NCI-H345 (cell line): Measurements from ENCODE around the gene STH.
A peak's percentile ranks its signal among the peaks of the same experiment; 100 is the strongest.
"Not testable (repeated sequence)": the region's sequence is repeated elsewhere in the genome, so short reads cannot be mapped to it uniquely, and the experiment has no call there.

Source experiments
- DNase-seq: peaks from one replicate; lab custom pipeline; 2025; lab: John Stamatoyannopoulos, UW

The STH gene, protein sequence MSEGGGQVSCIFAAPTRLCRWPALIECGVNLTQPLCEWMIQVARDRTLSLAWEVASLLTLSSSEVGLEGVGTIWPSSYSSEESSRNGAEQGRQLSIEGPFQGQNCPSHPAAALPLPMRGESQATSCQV

DNA sequence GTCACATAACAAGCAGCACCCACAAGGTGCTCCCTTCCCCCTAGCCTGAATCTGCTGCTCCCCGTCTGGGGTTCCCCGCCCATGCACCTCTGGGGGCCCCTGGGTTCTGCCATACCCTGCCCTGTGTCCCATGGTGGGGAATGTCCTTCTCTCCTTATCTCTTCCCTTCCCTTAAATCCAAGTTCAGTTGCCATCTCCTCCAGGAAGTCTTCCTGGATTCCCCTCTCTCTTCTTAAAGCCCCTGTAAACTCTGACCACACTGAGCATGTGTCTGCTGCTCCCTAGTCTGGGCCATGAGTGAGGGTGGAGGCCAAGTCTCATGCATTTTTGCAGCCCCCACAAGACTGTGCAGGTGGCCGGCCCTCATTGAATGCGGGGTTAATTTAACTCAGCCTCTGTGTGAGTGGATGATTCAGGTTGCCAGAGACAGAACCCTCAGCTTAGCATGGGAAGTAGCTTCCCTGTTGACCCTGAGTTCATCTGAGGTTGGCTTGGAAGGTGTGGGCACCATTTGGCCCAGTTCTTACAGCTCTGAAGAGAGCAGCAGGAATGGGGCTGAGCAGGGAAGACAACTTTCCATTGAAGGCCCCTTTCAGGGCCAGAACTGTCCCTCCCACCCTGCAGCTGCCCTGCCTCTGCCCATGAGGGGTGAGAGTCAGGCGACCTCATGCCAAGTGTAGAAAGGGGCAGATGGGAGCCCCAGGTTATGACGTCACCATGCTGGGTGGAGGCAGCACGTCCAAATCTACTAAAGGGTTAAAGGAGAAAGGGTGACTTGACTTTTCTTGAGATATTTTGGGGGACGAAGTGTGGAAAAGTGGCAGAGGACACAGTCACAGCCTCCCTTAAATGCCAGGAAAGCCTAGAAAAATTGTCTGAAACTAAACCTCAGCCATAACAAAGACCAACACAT lies at the start of gene STH:
Gene STH (plus strand): TSS at position 264 of the 913 bp plus-strand sequence. CDS start 30 bp downstream, at position 294.
- no peak for DNase-seq

DNA sequence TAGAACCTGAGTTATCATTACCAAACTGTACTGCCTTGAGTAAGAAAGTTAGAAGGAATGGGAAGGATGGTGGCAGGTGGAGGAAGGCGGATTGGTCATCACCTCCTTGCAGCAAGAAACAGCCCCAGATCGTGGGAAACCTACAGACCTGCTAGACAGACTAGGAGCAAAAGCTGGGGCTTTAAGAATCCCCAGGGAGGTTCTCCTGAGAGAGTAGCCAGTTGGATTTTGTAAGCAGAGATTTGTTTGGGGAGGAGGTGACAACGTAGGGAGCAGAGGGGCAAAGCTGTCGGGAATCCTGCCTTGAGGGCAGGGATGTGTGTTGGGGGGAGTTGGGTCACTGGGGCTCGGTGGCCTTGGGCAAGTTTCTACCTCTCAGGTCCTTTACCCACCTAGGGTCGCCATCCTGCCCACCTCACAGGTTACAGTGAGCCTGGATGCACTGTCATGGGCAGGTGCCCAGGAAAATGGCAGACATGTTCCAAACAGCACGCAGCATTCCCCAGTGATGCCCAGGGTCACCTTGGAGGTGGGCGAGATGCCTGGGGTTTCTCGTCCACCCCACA lies 49.2 kb upstream of the STH start:
- DNase-seq = no peak

DNA sequence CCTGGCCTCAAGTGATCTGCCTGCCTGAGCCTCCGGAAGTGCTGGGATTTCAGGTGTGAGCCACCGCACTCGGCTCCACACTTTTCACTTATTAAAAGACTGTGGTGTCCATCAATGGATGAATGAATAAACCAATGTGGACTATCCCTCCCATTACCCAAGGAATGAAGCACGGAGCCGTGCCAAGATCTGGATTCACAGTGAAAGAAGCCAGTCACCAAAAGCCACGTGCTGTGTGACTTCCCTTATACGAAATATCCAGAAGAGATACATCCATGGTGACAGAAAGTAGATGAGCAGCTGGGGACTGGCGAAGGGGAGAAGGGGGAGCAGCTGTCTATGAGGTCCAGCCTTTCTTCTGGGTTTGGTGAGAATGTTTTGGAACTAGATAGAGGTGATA lies 48.2 kb upstream of the STH start:
- no peak for DNase-seq

DNA sequence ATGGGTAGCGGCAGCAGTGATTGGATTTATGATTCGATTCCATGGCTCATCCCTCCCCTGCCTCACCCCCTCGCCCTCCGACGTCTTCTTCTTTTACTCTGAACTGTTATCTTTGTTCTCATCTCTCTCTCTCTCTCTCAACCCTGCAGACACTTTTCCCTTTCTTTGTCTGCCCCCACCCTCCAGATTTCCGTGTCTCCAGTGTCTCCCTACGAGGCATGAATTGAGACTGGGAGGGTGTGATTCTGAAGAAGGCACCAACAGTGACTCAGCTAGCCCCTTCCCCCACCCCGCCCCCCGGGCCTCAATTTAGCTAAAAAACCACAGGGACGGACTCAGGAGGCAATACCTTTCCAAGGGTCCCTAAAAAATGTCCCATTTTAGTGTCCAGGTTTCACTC lies 47.6 kb upstream of the STH start:
- DNase-seq = no peak

DNA sequence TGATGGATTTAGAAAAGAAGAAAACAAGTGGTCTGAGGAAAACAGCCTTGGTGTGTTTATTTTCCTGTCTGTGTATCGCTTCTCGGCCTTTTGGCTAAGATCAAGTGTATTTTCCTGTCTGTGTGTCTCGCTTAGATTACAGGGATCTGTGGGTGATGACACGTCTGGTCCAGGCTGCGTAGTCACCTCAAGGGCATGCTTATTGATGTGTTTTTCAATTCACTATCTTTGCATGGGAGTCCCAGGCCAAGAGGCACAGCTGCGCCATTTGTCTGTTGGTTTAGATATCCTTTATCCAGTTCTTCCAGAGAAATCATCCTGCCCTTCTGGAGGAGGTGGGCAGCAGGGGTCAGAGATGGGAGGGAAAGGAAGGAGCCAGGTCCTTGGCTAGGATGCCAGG lies 47.1 kb upstream of the STH start:
- no peak for DNase-seq

DNA sequence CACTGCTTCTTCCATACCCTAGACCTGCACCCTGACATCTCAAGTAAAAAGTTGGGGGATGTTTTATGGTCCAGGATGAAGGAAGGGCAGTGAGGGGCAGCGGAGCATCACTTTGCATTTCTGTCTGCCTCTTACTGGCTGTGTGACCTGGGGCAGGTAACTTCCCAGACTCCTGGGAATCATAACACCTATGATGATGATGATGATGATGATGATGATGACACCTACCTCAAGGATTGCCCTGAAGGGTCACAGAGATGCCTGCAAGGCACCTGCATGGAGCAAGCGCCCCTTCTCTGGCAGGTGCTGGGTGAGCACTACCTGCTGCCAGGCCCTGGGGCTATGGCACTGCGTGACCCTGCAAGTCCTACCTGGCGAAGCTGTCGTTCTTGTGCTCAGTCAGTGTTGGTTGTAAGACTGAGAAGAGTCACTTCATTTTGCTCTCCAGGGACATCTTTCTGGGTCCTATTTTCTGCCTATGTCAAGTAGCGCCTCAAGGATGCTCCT lies 46.2 kb upstream of the STH start:
- DNase-seq = no peak

DNA sequence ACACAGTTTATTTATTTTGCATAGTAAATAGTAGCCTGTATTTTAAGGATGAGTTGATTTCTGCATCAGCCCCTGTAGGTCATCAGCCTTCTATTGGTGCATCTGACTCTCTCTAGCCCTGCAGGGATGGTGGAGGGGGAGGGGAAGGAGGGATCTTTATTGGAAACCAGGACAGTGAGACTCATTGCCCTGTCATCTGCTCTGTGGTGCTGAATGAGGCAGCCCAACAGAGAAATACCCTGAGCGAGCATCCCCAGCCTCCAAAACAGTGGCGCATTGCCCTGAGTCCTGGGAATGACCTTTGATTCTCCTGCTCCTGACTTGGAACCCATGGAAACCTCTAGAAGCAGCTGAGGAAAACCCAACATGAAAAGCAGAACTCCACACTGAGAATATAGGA lies 45.5 kb upstream of the STH start:
- no peak for DNase-seq

DNA sequence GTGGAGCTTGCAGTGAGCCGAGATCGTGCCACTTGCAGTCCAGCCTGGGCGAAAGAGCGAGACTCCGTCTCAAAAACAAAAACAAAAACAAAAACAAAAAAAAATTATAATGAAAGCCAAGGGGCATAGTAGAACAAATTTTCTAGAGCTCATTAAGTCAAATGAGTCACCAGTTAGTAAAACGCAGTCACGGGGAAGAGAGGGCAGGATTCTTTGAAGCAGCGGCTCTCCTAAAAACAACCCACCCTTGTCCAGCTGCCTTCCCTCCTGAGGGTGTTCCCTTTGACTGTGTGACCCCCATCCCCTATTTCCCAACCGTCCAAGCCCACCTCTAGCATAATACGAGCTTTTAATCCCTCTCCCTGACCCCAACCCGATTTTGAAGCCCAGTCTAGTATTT lies 44.1 kb upstream of the STH start:
- DNase-seq = no peak

DNA sequence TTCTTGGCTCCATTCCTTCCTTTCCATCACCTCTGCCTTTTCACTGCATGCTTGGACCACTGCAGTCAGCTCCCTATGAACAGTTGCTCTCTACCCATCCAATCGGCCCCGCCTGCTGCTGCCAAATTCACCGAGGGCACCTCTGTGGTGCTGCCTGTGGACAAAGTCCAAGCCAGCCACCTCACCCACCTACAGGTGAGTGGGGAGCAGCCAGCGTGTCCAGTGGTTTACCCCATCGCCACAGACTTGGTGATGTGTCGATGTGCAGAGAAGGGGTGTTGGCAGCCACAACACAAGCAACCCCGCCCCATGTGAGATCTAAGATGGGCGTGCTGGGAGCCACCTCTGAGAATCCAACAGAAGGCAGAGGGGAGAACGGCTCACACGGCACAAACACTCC lies 43.7 kb upstream of the STH start:
- no peak for DNase-seq

DNA sequence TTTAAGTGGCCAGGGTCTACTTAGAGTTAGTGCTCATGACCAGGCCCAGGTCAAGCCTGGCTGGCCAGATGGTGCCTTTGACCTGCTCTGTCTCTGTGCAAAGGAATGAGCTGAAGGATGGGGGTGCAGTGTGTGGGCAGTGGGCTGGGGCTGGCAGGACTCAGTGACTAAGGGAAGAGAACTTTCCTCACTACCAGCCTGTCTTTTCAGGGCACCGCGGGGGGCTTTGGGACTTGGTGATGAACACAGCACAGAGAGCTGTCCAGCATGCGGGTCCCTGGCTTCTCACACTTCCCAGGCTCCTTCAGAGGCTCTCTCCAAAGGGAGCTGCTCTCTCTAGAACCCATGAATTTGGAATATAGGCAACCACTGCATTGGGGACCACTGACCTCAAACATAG lies 43.0 kb upstream of the STH start:
- DNase-seq = no peak

DNA sequence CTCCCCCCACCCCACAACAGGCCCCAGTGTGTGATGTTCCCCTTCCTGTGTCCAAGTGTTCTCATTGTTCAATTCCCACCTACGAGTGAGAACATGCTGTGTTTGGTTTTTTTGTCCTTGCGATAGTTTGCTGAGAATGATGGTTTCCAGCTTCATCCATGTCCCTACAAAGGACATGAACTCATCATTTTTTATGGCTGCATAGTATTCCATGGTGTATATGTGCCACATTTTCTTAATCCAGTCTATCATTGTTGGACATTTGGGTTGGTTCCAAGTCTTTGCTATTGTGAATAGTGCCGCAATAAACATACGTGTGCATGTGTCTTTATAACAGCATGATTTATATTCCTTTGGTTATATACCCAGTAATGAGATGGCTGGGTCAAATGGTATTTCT lies 42.3 kb upstream of the STH start:
- DNase-seq = not testable (repeated sequence)

DNA sequence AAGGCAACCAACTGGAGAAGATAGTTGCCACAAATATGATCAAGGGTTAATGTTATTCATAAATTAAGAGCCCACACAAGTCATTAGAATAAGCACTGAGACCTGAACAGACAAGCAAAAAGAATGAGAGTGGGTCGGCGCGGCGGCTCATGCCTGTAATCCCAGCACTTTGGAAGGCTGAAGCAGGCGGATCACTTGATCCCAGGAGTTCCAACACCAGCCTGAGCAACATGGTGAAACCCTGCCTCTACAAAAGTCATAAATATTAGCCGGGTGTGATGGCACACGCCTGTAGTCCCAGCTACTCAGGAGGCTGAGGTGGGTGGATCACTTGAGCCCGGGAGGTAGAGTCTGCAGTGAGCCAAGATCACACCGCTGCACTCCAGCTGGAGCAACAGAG lies 40.7 kb upstream of the STH start:
- DNase-seq = no peak

DNA sequence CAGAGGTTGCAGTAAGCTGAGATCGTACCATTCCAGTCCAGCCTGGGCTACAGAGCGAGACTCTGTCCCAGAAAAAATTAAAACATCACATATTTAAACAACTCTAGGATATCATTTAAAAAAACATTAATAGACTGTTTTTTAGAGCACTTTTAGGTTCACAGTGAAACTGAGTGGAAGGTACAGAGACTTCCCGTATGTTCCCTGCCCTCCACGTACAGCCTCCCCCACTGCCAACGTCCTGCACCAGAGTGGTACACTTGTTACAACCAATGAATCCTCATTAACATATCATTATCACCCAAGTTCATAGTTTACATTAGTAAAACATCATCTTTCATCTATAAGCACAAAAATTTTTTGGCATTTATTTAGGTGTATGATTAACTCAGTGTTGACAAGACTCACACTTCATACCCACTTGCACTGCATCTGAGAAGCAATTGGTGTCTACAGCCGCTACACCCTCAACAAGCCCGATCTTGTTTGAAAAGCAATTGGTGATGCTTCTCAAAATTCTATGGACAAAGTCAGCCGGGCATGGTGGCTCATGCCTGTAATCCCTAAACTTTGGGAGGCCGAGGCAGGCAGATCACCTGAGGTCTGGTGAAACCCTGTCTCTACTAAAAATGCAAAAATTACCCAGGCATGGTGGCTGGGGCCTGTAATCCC lies 39.9 kb upstream of the STH start:
- peak; percentile 29 for DNase-seq

DNA sequence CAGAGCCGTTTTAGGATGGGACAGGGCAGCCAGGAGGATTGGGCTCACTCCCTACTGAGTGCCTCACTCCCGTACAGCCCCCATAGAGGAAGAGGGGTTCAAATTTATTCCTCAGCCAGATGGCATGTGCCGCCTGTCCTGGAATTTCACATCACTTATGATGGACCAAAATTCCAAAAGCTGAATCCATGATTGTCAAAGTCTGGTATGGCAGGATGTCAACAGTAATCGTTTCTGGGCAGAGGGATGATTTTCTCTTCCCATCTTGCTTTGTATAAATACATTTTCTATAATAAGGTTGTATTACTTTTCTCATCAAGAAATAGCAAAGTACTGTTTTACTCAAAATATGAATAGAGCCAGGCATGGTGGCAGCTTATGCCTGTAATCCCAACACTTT lies 38.7 kb upstream of the STH start:
- DNase-seq = no peak

DNA sequence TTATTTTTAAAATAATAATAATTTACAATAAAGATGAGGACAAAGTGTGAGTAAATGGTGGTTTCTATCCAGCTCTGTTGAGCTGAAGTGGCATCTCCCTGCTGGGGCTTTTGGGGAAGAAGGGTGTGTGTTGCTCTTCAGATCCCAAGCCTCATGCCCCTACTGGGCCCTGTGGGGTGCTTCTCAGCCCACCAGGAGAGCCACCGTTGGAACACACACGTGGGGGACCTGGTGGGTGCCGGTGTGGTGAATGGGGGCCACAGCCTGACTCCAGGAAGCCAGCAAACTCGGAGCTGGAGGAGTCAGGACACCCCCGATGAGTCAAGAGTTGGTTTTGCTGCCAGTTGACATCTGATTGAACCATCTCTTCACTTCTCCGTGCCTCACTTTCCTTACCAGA lies 37.8 kb upstream of the STH start:
- DNase-seq = peak; percentile 64

DNA sequence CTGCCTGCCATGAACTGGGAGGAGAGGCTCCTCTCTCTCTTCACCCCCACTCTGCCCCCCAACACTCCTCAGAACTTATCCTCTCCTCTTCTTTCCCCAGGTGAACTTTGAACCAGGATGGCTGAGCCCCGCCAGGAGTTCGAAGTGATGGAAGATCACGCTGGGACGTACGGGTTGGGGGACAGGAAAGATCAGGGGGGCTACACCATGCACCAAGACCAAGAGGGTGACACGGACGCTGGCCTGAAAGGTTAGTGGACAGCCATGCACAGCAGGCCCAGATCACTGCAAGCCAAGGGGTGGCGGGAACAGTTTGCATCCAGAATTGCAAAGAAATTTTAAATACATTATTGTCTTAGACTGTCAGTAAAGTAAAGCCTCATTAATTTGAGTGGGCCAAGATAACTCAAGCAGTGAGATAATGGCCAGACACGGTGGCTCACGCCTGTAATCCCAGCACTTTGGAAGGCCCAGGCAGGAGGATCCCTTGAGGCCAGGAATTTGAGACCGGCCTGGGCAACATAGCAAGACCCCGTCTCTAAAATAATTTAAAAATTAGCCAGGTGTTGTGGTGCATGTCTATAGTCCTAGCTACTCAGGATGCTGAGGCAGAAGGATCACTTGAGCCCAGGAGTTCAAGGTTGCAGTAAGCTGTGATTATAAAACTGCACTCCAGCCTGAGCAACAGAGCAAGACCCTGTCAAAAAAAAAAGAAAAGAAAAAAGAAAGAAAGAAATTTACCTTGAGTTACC lies 36.7 kb upstream of the STH start:
- no peak for DNase-seq

DNA sequence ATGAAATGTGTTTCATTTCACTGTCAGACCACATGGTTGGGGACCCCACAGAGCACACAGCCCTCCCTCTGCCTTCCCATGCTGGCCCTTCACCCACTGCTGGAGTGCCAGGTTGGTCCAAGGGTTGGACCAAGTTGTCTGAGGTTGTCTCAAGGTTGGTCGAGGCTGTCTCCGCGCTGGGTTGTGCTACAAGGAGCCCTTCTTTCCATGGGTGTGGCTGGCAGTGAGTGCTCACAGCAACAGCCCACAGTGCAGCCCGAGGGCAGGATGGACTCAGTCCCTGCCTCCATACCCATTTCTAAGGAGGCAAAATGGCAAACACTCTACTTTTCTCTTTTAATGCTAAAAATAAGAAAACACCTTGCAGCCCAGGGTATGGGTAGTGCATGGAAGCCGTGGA lies 35.8 kb upstream of the STH start:
- no peak for DNase-seq

DNA sequence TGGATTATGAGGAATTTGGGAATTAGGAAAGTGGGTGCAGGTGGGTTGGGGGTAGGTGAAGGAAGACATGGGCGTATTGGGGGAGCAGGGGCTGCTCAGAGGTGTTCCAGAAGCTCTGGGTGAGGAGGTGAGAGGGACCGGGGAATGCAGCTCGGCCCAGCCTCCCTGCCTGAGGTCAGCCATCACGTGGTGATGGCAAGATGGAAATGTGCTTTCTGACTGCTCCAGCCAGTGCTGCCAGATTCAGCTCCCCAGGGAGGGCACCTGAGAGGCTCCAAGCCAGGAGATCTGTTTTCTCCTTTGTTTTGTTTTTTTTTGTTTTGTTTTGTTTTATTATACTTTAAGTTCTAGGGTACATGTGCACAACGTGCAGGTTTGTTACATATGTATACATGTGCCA lies 35.2 kb upstream of the STH start:
- DNase-seq = peak; percentile 57

DNA sequence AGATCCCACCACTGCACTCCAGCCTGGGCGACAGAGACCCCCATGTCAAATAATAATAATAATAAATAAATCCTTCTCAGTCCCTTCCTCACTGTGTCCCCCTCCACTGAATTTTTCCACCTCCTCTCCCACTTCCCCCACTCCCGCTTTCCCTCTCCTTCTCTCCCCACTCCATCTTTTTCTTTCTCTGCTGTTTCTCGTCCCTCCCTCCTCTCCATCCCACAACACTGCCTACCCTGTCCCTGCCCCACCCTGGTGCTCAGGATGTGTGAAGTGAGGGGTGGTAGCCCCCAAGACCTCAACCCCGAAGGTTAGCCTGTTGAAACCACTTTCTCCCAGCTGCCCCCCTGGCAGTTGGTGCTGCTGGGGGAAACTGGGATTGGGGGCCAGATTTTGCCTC lies 34.4 kb upstream of the STH start:
- no peak for DNase-seq

DNA sequence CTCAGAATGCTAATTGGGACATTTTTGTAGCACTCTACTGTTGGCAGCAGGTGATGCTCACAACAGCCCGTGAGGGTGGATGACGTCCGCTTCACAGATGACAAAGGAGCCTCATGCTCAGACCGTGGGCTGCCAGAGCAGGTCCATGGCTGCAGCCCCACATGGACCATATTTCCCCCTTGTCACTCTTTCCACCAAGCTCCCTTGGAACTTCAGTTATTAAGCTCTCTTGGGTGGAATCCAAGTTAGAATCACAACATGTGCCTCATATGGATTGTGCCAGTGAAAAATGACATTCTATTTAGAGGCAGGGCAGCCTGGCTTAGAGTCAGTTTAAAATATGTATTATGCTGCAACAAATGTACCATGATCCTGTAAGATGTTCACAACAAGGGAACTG lies 33.2 kb upstream of the STH start:
- no peak for DNase-seq

DNA sequence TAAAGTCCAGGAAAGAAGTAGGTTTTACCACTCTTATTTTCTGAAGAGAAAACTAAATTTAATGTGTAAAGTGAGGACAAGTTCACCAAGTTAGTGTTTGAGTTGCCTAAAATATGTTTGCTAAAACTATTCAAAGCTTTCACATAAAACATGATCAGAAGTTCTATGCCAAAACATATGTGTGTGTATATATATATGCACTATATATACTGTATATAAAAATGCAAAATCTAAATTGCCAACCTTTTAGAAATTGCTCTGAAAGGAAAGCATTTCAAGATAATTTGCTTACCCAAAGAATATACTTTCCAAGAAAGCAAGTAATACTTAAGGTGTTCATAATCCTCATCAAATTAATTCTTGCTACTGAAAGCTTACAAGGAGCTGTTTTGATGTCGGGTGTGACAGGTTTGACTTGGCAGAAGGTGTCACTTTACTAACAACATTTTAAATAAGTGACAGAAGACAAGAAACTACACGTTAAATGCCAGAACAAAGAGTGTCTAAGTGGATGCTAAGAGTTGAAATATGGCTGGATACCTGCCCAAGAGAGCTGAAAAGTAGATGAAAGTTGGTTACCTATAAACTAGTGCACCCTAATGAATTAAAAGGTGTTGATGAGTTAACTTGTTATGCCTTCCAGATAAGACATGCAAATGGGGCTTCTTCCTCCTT lies 32.3 kb upstream of the STH start:
- no peak for DNase-seq
